Islet precursor cell (in vitro differentiated cells): ENCODE measurements around the gene COX19.
"Not testable (repeated sequence)": the region's sequence is repeated elsewhere in the genome, so short reads cannot be mapped to it uniquely, and the experiment has no call there.

Experiments
- DNase-seq: peaks from one replicate; pipeline ENCODE4 v3.0.0-alpha.2; 2018

The COX19 gene

DNA sequence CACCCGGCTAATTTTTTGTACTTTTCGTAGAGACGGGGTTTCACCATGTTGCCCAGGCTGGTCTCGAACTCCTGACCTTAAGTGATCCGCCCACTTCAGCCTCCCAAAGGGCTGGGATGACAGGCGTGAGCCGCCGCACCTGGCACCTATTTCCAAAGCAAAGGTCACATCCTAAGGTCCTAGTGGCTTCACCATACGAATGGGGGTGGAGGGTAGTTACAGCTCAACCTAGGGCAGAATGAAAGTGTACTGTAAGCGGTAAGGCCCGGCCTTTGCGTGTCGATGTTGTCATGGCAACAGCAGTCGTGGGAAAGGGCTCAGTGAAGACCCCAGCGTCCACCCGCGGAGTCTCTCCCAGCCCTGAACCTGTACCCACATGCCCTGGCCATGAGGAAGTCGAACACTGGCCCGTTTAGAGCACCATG lies 1.6 kb upstream of the COX19 start:
- DNase-seq = no peak

DNA sequence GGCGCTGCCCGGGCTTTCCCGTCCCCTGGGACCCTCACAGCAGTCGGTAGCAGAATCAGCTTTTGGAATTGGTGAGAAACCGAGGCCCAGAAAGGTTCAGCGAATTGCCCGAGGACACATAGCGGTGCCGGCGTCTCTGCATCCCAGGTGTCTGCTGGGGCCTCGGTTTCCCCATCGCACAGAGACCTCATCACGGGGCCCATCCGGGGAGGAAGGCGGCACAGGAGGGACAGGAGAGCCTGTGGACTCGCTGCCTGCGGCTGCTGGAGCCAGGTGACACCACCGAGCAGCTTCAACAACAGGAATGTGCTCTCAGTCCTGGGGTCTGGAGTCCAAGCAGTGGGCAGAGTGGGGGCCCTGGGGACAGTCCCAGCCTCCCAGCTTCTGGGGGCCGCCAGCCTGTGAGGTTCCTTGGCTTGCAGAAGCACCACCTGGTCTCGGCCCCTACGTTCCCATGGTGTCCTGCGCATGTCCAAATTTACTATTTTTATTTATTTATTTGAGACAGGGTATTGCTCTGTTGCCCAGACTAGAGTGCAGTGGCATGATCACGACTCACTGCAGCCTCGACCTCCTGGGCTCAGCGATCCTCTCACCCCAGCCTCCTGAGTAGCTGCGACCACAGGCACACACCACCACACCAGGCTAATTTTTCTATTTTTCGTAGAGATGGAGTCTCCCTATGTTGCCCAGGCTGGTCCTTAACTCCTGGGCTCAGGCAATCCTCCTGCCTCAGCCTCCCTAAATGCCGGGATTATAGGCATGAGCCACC lies 539 bp upstream of the COX19 start:
- DNase-seq = no peak

DNA sequence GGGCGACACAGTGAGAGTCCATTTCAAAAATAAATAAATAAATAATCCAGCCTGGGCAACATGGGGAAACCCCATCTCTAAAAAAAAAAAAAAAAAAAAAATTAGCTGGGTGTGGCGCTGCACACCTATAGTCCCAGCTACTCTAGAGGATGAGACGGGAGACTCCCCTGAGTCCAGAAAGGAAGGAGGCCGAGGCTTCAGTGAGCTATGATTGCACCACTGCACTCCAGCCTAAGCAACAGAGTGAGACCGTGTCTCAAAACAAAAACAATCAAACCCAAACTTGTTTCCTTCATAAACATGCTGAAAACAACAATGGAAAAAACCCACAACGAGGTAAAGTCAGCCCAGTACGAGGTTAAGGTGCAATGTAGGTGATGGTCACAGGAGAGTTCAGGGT lies 1.2 kb downstream of the COX19 start:
- no peak for DNase-seq

DNA sequence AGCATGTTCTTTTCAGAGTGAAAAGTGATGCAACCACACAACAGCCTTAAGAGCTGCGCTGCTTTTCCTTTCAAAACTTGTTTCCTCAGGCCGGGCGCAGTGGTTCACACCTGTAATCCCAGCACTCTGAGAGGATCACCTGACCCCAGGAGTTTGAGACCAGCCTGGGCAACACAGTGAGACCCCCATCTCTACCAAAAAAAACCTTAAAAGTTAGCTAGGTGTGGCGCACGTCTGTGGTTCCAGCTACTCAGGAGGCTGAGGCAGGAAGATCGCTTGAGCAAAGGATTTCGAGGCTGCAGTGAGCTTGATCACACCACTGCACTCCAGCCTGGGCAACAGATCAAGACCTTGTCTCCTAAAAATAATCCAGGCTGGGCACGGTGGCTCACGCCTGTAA lies 2.0 kb downstream of the COX19 start:
- DNase-seq = no peak

DNA sequence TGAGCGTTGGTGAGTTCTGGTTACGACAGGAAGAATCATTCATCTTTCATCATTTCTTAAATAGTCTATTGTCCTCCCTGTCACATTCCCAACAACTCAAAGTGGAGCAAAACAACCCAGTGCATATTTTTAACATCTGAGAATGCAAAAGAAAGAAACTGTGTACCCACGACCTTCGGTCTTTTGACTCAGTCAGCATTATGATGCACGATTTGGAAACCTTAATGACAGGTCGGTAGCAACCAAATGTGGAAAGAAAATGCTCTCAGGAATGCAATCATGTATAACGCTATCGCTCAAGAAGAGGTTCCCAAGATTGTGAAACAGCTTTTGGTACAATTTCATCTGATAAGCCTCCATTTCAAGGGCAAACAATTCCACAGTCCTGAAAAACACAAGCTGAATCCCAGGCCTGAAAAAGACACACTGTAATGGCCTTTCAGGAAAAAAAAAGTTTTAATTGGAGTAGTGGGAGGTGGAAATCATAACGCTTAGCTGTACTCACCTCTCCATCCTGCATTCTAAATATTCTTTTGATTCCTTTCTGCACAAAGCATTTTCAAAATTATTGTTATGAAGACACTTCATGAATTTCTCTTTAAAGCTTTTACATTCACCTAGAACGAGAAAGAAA lies 2.6 kb downstream of the COX19 start:
- DNase-seq = no peak

DNA sequence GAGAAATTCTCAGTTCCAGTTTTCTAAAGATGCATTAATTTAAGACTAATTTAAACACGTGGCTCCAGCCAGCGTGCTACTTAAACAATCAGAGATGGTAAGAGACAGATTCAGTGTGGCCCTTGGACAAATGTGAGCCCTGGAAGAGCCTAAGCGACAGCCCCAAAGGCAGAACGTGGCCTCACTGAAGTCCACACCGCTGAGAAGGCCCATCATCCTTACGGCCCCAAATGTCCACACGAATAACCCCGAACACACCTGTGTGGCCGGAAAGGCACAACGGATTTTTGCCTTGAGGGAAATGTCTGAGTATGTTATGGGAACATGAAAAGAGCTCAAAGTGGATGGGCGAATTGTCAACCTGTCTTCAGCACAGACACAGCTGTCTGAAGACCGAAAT lies 3.2 kb downstream of the COX19 start:
- DNase-seq = no peak

DNA sequence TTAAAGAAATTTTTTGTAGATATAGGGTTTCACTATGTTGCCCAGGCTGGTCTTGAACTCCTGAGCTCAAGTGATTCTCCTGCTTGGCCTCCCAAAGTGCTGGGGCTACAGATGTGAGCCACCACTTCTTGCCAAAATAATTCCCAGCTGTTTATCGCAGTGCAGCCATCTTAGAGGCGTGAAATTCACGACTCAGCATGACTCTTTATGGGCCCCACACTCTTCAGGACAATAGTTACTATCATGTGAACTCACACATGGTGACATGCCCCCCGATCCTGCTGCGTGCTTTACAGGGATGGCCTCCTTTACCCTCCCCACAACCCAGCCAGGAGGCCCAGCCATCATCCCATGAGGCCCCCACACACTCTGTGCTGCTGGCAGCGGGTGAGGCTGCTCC lies 4.6 kb downstream of the COX19 start:
- no peak for DNase-seq

DNA sequence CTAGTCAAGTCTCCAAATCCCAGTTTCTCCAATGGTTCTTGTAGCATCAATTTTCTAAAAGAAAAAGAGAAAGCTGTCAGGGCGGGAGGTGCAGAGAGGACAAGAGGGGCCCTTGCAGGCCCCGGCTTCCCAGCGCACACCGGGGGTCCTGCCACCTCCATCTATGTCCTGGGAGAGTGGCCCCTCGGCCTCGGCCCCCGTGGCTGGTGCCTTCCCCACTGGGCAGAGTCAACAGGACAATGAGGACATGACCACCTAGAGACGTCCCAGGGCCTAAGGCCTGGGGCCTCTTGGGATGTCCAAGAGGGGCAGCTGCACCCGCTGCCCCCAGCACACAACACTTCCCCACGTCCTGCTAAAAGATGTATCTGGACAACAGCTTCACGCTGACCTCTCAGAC lies 5.9 kb downstream of the COX19 start:
- DNase-seq = no peak

DNA sequence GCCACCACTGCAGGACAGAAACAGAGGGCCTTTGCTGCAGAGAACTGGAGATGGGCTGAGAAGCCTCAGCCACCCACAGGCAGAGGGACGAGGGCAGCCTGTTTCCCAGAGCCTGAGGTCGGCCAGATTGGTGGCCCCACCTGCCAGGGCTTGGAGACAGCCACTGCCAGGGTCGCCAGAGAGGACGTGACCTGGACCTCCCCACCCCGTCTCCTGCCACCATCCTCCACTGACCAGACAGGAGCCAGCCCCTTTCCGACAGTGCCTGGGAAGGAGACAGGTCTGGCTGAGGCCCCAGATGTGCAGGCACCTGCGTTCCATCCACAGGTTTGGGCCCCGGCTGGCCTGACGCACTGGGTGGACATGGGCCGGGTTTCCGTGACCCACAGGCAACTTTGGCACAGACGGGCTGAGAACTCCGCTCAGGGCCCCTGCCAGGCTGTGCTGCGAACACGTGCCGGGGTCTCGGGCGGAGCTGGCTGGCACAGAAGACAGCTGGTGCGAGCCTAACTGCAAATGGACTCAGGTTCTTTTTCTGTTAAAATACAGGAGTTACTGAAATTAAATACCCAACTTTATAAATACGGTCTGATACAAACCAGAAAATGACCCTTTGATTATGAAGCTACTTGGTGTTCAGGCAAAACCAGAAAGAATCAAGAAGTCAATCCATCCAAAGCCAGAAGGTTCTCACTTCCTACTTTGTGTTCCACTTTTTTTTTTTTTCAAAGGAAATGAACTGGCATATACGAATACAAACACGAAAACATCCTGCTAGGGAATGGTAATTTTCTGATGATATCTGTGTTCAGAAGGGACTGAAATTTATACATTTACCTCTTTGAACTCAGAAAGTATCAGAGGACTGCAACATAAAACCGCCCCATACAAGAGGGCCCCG lies 6.9 kb downstream of the COX19 start:
- DNase-seq = no peak

DNA sequence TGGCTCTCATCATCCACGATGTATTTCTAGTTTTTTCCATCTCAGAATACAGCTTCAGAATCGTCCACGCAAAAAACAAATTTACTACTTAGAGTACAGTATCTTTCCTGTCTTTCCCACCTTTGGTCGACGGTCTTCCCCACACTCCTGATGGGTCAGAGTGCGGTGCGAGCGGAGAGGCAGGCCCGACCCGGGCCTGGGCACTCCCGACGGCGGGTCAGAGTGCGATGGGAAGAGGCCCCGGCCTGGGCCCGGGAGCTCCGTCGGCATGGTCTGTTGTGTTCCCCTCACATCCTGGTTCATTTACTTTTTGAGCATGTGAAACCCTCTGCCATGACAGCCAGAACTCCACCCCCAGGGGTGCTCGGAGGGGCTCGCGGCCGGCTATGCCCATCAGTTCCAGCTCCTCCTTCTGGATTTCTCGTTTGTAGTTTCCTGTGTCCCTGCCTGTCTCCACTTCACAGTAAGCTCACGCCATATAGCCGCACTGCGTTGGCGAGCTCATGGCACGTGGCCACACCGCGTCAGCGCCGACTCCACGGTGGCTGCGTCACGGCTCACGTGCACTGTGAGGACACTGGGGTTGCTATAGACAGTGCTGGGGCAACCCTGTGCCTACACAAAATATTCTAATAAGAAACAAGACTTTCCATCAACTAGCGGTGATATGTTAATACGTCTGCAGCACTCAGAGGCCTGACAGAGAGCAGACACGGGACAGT lies 7.8 kb downstream of the COX19 start:
- DNase-seq = no peak

DNA sequence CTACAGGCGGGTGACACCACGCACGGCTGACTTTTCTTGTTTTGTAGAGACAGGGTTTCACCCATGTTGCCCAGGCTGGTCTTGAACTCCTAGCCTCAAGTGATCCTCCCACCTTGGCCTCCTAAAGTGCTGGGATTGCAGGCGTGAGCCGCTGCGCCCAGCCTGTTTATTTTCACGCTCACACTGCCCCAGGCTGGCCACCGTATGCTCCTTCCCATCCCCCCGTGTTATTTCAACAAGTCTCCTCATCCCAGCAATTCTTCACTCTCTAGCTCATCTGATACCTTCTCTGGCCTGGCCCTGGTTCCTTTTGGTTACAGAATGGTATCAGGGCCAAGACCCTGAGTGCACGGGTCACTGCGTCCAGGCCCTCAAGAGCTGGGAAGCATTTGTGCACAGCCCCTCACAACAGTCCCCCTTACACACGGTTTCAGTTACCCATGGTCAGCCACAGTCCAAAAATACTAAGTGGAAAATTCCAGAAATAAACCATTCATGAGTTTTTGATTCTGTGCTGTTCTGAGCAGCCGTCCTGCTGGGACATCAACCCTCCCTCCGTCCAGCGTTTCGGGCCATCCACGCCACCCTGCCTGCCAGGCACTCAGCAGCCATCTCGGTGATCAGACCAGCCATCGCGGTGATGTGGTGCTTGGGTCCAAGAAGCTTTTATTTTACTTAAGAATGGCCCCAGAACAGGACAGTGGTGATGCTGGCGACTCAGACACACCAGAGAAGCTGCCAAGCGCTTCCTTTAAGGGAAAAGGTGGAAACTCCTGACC lies 8.9 kb downstream of the COX19 start:
- DNase-seq = peak; percentile 40

DNA sequence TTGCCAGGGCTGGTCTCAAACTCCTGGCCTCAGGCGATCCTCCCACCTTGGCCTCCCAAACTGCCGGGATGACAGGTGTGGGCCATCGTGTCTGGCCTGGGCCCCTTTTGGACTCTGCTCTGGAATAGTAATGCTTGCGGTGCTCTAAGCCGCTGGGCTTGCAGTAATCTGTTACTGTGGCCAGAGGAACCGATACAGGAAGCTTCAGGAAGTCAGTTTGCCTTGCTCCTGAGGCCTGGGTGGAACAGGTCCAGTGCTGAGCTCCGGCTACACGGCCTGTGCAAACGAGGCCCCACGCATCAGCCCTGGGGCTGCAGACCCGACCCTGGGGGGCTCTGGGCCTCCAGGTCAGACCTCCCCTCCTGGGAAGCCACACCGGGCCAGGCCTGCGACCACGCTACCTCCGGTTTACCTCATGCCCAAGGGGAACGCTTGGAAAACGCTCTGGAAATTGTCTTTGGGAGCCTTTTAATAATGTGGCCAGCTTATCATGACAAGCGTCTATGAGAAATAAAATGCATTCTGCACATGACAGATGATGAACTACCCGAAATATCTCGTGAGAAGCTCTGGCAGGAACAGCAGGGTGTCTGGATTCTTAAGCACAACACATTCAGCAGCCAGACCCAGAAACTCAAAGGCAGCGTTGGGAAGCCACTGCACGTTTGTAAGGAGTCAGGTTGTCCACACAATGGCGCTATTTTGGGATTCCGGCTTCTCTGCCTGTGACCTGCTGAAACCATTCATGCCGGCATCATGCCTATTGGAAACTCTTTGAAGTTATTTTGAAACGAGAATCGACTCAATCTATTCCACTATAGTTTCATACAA lies 10.7 kb downstream of the COX19 start:
- DNase-seq = peak; percentile 59

DNA sequence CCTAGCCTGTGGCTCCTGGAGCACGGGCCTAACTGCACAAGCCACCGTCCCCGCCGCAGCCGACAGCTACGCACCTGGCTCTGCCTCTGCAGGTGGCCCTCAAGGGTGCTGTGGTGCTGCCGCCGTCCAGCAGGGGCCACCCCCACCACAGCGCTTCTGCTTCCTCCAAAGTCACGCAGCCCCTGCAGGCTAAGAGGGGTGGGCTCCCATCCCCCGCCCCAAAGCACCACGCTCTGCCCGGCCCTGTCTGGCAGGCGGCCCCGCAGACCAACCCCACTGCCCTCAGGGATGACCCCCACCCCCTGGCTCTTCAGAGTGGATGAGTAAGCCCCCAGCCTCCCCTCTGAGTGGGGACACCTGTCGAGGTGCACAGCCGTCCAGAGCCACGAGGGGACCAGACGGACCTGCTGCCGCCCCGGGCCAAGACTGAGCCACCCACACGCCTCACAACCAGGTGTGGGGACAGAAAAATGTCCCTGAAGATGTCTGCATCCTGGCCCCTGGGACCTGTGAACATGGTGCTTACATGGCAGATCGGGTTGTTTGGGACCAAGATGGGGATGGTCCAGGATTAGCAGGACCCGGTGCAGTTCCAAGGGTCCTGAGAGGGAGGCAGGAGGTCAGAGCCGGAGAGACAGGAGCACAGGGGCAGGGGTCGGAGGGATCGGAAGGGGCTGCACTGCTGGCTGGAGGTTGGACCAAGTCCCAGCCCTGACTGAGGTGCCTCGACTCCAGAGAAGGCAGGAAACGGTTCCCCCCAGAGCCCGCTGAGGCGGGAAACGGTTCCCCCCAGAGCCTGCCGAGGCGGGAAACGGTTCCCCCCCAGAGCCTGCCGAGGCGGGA lies 11.9 kb downstream of the COX19 start:
- peak; percentile 50 for DNase-seq

DNA sequence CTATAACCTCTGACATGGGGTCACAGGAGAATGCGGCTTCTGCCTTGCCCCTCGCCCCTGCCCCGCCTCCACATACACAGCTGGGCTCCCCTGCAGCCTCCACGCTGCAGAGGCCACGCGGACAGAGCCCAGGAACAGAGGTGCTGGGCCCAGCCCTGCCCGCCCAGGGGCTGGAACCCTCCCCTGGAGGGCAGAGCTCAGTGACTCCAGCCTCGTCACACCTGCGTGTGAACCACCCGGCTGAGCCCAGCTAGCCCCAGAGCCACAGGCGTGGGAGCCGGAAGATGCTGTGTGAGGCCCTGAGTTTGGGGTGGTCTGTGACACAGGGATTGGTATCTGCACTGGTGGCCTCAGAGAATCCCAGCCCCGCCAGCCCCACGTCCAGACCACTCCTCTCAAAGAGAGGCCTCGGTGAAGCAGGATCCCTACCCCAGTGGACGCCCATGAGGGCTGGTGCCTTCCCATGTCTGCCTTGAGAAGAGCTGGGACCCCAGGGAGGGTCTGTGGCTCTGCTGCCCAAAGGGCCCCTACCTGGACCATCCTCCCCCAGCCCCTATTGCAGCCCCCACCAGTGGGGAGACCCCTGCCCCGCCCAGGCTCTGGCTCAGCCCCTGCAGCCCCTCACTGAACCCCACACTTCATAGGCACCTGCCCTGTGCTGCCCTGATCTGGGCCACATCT lies 12.8 kb downstream of the COX19 start:
- peak; percentile 42 for DNase-seq

DNA sequence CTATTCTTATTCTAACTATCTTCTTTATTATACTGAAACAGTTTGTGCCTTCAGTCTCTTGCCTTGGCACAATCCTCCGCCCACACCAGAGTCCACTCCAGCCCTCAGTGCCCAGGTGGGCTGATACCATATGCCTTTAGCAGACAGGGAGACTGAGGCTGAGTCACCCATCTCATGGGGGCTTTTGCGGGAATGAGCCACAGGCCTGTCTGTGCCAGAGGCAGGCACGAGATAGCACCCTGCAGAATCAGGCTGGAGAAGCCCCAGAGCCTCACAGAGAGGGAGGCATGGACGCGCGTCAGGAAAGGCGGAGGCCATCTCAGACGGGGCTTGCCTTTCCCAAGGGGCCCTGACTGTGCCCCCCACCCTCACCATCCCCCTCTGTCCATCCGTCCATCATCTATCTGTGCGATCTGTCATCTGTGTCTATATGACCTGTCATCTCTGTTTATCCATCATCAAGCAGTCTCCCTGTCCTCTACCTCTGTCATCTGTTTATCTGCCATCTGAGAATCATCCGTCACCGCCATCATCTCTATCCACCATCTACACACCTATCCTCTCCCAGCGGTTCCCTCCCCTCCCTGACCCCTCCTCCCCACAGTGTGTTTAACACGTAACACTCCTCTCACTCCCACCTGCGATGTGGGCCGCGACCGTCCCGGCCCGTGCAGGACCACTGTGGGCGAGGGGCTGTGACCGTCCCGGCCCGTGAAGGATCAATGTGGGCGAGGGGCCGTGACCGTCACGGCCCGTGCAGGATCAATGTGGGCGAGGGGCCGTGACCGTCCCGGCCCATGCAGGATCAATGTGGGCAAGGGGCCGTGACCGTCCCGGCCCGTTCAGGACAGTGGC lies 13.6 kb downstream of the COX19 start:
- peak; percentile 43 for DNase-seq

DNA sequence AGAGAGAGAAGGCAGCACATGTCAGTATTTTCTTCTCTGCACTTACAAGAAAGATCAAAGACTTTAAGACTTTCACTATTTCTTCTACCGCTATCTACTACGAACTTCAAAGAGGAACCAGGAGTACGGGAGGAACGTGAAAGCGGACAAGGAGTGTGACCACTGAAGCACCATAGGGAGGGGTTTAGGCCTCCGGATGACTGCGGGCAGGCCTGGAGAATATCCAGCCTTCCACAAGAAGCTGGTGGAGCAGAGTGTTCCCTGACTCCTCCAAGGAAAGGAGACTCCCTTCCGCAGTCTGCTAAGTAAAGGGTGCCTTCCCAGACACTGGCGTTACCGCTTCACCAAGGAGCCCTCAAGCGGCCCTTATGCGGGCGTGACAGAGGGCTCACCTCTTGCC lies 14.4 kb downstream of the COX19 start:
- DNase-seq = not testable (repeated sequence)

DNA sequence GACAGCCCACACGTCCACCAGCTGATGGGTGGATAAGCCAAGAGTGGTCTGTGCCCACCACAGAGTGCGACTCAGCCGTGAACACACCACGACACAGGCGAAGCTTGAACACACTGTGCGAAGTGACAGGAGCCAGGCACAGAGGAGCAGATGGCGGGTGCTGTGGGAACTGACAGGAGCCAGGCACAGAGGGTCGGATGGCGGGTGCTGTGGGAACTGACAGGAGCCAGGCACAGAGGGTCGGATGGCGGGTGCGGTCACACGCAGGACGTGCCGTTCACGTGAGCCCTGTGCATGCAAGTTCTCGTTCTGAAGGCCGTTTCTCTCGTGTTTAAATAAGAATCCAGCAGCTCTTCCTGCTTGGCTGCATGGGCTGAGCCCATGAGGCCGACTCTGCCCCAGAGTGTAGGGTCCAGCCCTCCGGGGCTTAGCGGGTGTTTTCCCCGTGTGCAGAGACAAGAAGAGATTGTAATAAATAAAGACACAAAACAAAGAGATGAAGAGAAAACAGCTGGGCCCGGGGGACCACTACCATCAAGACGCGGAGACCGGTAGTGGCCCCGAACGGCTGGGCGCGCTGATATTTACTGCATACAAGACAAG lies 15.0 kb downstream of the COX19 start:
- DNase-seq = peak; percentile 75

DNA sequence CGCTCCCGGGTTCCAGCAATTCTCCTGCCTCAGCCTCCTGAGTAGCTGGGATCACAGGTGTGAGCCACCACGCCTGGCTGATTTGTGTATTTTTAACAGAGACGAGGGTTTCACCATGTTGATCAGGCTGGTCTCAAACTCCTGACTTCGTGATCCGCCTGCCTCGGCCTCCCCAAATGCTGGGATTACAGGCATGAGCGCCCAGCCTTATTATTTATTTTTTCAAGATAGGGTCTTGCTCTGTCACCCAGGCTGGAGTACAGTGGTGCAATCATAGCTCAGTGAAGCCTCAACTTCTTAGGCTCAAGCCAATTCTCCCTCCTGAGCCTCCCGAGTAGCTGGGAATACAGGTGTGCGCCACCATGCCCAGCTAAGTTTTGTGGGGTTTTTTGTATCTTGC lies 15.6 kb downstream of the COX19 start:
- DNase-seq = not testable (repeated sequence)
